ENCODE results near the gene FOXO3.

The FOXO3 gene

GRCh38 chr6:108711071-108711470, 150.4 kb downstream of the FOXO3 start:
- FAIRE-seq (no peak), DNase-seq (ENCODE audit: low spot score) (no peak)

GRCh38 chr6:108711826-108712225, 151.1 kb downstream of the FOXO3 start:
- DNase-seq (ENCODE audit: low spot score) = no peak
- FAIRE-seq = no peak

- no peak for DNase-seq (ENCODE audit: low spot score)
- no peak for FAIRE-seq
These were observed 152.2 kb downstream of the FOXO3 start for GRCh38 chr6:108712946-108713345.

- no peak for FAIRE-seq
- no peak for DNase-seq (ENCODE audit: low spot score)
These were observed 153.5 kb downstream of the FOXO3 start for GRCh38 chr6:108714101-108714765.

- no peak for FAIRE-seq
These were observed 154.2 kb downstream of the FOXO3 start for GRCh38 chr6:108714766-108715414.

GRCh38 chr6:108715832-108716231, 155.1 kb downstream of the FOXO3 start:
- DNase-seq (ENCODE audit: low spot score) (no peak), FAIRE-seq (no peak)

More at GRCh38 chr6:108714766-108715414, 154.2 kb downstream of the FOXO3 start:
- DNase-seq (ENCODE audit: low spot score) = no peak

GRCh38 chr6:108716801-108717791, 156.4 kb downstream of the FOXO3 start:
- no peak for FAIRE-seq
- DNase-seq (ENCODE audit: low spot score) = no peak

- FAIRE-seq = no peak
- no peak for DNase-seq (ENCODE audit: low spot score)
These were observed 158.8 kb downstream of the FOXO3 start for GRCh38 chr6:108719477-108719876.

GRCh38 chr6:108720827-108721226, 160.1 kb downstream of the FOXO3 start:
- no peak for FAIRE-seq

GRCh38 chr6:108721286-108721685, 160.6 kb downstream of the FOXO3 start:
- DNase-seq (ENCODE audit: low spot score) (peak; percentile 27), FAIRE-seq (no peak)

More at GRCh38 chr6:108720827-108721226, 160.1 kb downstream of the FOXO3 start:
- DNase-seq (ENCODE audit: low spot score) = no peak

GRCh38 chr6:108723594-108723993, 162.9 kb downstream of the FOXO3 start:
- DNase-seq (ENCODE audit: low spot score) = no peak
- no peak for FAIRE-seq

- DNase-seq (ENCODE audit: low spot score) = no peak
- no peak for FAIRE-seq
These were observed 166.1 kb downstream of the FOXO3 start for GRCh38 chr6:108726726-108727339.

- no peak for DNase-seq (ENCODE audit: low spot score)
These were observed 167.4 kb downstream of the FOXO3 start for GRCh38 chr6:108727966-108728730.

GRCh38 chr6:108728826-108729225, 168.1 kb downstream of the FOXO3 start:
- DNase-seq (ENCODE audit: low spot score) = no peak
- no peak for FAIRE-seq

More at GRCh38 chr6:108727966-108728730, 167.4 kb downstream of the FOXO3 start:
- FAIRE-seq = no peak

GRCh38 chr6:108730635-108731515, 170.2 kb downstream of the FOXO3 start:
- DNase-seq (ENCODE audit: low spot score) = no peak
- FAIRE-seq = no peak

GRCh38 chr6:108732091-108732870, 171.6 kb downstream of the FOXO3 start:
- DNase-seq (ENCODE audit: low spot score) (peak; percentile 10), FAIRE-seq (no peak)

- FAIRE-seq = no peak
- DNase-seq (ENCODE audit: low spot score) = no peak
These were observed 172.3 kb downstream of the FOXO3 start for GRCh38 chr6:108733051-108733450.

- DNase-seq (ENCODE audit: low spot score) = no peak
- no peak for FAIRE-seq
These were observed 173.1 kb downstream of the FOXO3 start for GRCh38 chr6:108733706-108734265.

Measured in urothelium cell line (cell line).